HL-60 (cell line): ENCODE results near the gene ZBTB25.

Experiments
- DNase-seq, 2 experiments: peaks; one replicate each; pipeline ENCODE4 v3.0.0-alpha.2; 2010 to 2020; ENCODE audit warnings: low read depth in 1 of 2, low spot score in 1 of 2
- H3K27ac ChIP-seq: fragments of 250-450 bp; sonication (Bioruptor Pico); replicated peaks from 2 replicates; pipeline ENCODE4 v1.5.1; 2020; ENCODE audit warnings: mild to moderate bottlenecking, moderate library complexity
- H3K27me3 ChIP-seq: fragments of 250-450 bp; sonication (Bioruptor Pico); 2 replicates; pipeline ENCODE4 v1.5.1; 2021; ENCODE audit warnings: mild to moderate bottlenecking, moderate library complexity; ENCODE audit not compliant: insufficient read depth, poor library complexity, severe bottlenecking
- H3K4me3 ChIP-seq: replicated peaks from 2 replicates; pipeline ENCODE4 v1.5.1; 2011; ENCODE audit warnings: mild to moderate bottlenecking, control low read depth, low read length; ENCODE audit not compliant: insufficient read depth
- CTCF ChIP-seq: IDR thresholded peaks from one replicate; pipeline ENCODE4 v1.5.1; 2011; ENCODE audit warnings: low read length, control low read depth, inconsistent platforms; ENCODE audit not compliant: insufficient read depth
- GABPA ChIP-seq: IDR thresholded peaks from 2 replicates; pipeline ENCODE4 v1.6.1; 2012; ENCODE audit warnings: low read depth
- POLR2AphosphoS5 ChIP-seq: IDR thresholded peaks from 2 replicates; pipeline ENCODE4 v1.6.1; 2012; ENCODE audit warnings: low read depth
- REST ChIP-seq: IDR thresholded peaks from 2 replicates; pipeline ENCODE4 v1.6.1; 2012; ENCODE audit warnings: low read depth; ENCODE audit not compliant: insufficient replicate concordance
- SPI1 ChIP-seq: IDR thresholded peaks from 2 replicates; pipeline ENCODE4 v1.6.1; 2012; ENCODE audit warnings: low read depth, mild to moderate bottlenecking, borderline replicate concordance

Gene ZBTB25

GRCh38 chr14:64478634-64479250 is 24.9 kb downstream of the ZBTB25 start:
- no peak overlapping the region for H3K4me3 ChIP-seq
- H3K27ac ChIP-seq, result no peak overlapping the region
- no peak for DNase-seq
- no peaks in the 10 kb centered on the region for H3K27me3 ChIP-seq
- TF ChIP-seq REST (no peak), CTCF (no peak), SPI1 (no peak), GABPA (no peak), POLR2AphosphoS5 (no peak)

- no peak overlapping the region for H3K27ac ChIP-seq
- no peak overlapping the region for H3K4me3 ChIP-seq
- no peaks in the 10 kb centered on the region for H3K27me3 ChIP-seq
- DNase-seq, result no peak
- TF ChIP-seq GABPA (no peak), SPI1 (no peak), POLR2AphosphoS5 (no peak), REST (no peak), CTCF (no peak)
Observed at GRCh38 chr14:64476438-64476837, 27.2 kb downstream of the ZBTB25 start.

- DNase-seq, result no peak
- H3K27ac ChIP-seq, result no peak overlapping the region
- H3K27me3 ChIP-seq, result no peaks in the 10 kb centered on the region
- TF ChIP-seq GABPA (no peak), CTCF (no peak), REST (no peak), POLR2AphosphoS5 (no peak), SPI1 (no peak)
- no peak overlapping the region for H3K4me3 ChIP-seq
Observed at GRCh38 chr14:64475585-64476273, 27.9 kb downstream of the ZBTB25 start.
